Cardiac muscle cell (in vitro differentiated cells and primary cell): Measurements from ENCODE around the gene MED20. TPM values are rescaled to one million over a fixed set of nuclear protein-coding genes. Genes with fewer than 3 reads are reported as not detected.

Source experiments
- DNase-seq, 2 donors: peaks; one replicate each; pipeline versions ENCODE4 v3.0.0 to v3.0.0-alpha.2; 2010 to 2017; ENCODE audit warnings: low read depth in 1 of 2, low spot score in 1 of 2
- H3K27ac ChIP-seq: fragments of 200-600 bp; sonication (generic); 2 replicates; pipeline ENCODE4 v1.5.1; 2016
- H3K27me3 ChIP-seq: fragments of 200-600 bp; sonication (generic); 2 replicates; pipeline ENCODE4 v1.6.0; 2016; ENCODE audit warnings: control low read depth
- H3K36me3 ChIP-seq: fragments of 200-600 bp; sonication (generic); 2 replicates; pipeline ENCODE4 v1.5.1; 2016; ENCODE audit warnings: control low read depth
- H3K4me1 ChIP-seq: fragments of 200-600 bp; sonication (generic); 2 replicates; pipeline ENCODE4 v1.8.1; 2017; ENCODE audit warnings: low read depth, mild to moderate bottlenecking, mixed run types
- H3K4me3 ChIP-seq: fragments of 200-600 bp; sonication (generic); 2 replicates; pipeline ENCODE4 v1.5.1; 2016; ENCODE audit warnings: mild to moderate bottlenecking
- H3K9me3 ChIP-seq: fragments of 200-600 bp; sonication (generic); 2 replicates; pipeline ENCODE4 v1.5.1; 2017; ENCODE audit warnings: low read depth, mild to moderate bottlenecking, control low read depth
- CTCF ChIP-seq: IDR thresholded peaks from 2 replicates; pipeline ENCODE4 v1.5.1; 2012; ENCODE audit warnings: low read depth, mild to moderate bottlenecking, low read length
- polyA plus RNA-seq: library from polyadenylated mRNA; unstranded; fragments of >200 nt; fragmentation: Nextera tagmentation; extraction: Ambion mirVana; gene quantifications from 2 replicates; pipeline ENCODE4 v1.2.1, GENCODE V29; 2016
- total RNA-seq: library from RNA; depleted of rRNA; stranded (reverse); fragments of >200 nt; gene quantifications from 2 replicates; pipeline ENCODE4 v1.2.3, GENCODE V29; 2016

The MED20 gene
- total and polyA plus RNA-seq, 2 experiments from 2014 or later = 18.5 to 28.1 TPM

GRCh38 chr6:41874741-41875140, 46.2 kb downstream of the MED20 start:
- Histone ChIP-seq H3K27ac (no peak overlapping the region), H3K9me3 (no peaks in the 10 kb centered on the region), H3K36me3 (no peaks in the 10 kb centered on the region), H3K4me3 (no peak overlapping the region), H3K27me3 (no peaks in the 10 kb centered on the region), H3K4me1 (no peaks in the 10 kb centered on the region)
- no peak for TF ChIP-seq CTCF
- no peak for DNase-seq

GRCh38 chr6:41872147-41872546, 48.8 kb downstream of the MED20 start:
- no peaks in the 10 kb centered on the region for H3K9me3 ChIP-seq
- no peaks in the 10 kb centered on the region for H3K36me3 ChIP-seq
- DNase-seq = no peak
- no peaks in the 10 kb centered on the region for H3K4me1 ChIP-seq
- H3K27ac ChIP-seq = no peak overlapping the region
- no peak for TF ChIP-seq CTCF
- no peaks in the 10 kb centered on the region for H3K27me3 ChIP-seq
- H3K4me3 ChIP-seq = no peak overlapping the region

GRCh38 chr6:41871691-41872090, 49.2 kb downstream of the MED20 start:
- Histone ChIP-seq H3K27ac (no peak overlapping the region), H3K27me3 (no peaks in the 10 kb centered on the region), H3K9me3 (no peaks in the 10 kb centered on the region), H3K36me3 (no peaks in the 10 kb centered on the region), H3K4me1 (no peaks in the 10 kb centered on the region), H3K4me3 (no peak overlapping the region)
- no peak for TF ChIP-seq CTCF
- DNase-seq = no peak

GRCh38 chr6:41859356-41859755, 61.6 kb downstream of the MED20 start:
- no peaks in the 10 kb centered on the region for H3K4me1 ChIP-seq
- no peaks in the 10 kb centered on the region for H3K27me3 ChIP-seq
- DNase-seq = no peak
- H3K36me3 ChIP-seq = no peaks in the 10 kb centered on the region
- no peak overlapping the region for H3K27ac ChIP-seq
- no peak for TF ChIP-seq CTCF
- no peak overlapping the region for H3K4me3 ChIP-seq
- no peaks in the 10 kb centered on the region for H3K9me3 ChIP-seq

GRCh38 chr6:41858703-41859102, 62.2 kb downstream of the MED20 start:
- H3K27ac ChIP-seq = no peak overlapping the region
- TF ChIP-seq CTCF = no peak
- DNase-seq = no peak
- H3K9me3 ChIP-seq = no peaks in the 10 kb centered on the region
- H3K4me3 ChIP-seq = no peak overlapping the region
- H3K27me3 ChIP-seq = no peaks in the 10 kb centered on the region
- H3K36me3 ChIP-seq = no peaks in the 10 kb centered on the region
- H3K4me1 ChIP-seq = no peaks in the 10 kb centered on the region

Other genes starting within 250 kb of the MED20 start
- gene TFEB, start 185.5 kb downstream of the MED20 start, total RNA-seq = 25.8 and 41.0 TPM in 2 replicates
- gene TFEB, start 185.5 kb downstream of the MED20 start, polyA plus RNA-seq = 34.0 and 57.8 TPM in 2 replicates
- gene PGC, start 173.7 kb downstream of the MED20 start, total RNA-seq = not detected in 2 replicates
- 0.10 TPM in 1 of 2 replicates, not detected in the other for gene PGC, start 173.7 kb downstream of the MED20 start, polyA plus RNA-seq
- 24.7 and 25.9 TPM in 2 replicates for gene FRS3, start 141.2 kb downstream of the MED20 start, total RNA-seq
- gene FRS3, start 141.2 kb downstream of the MED20 start, polyA plus RNA-seq = 25.3 and 31.6 TPM in 2 replicates
- gene PRICKLE4, start 140.4 kb downstream of the MED20 start, total RNA-seq = 1.9 and 22.5 TPM in 2 replicates
- 6.4 and 9.3 TPM in 2 replicates for gene PRICKLE4, start 140.4 kb downstream of the MED20 start, polyA plus RNA-seq
- gene TOMM6, start 133.4 kb downstream of the MED20 start, total RNA-seq = 113 and 153 TPM in 2 replicates
- gene TOMM6, start 133.4 kb downstream of the MED20 start, polyA plus RNA-seq = 198 and 232 TPM in 2 replicates
- 3.7 and 8.5 TPM in 2 replicates for gene USP49, start 25.8 kb downstream of the MED20 start, total RNA-seq
- 5.0 and 5.4 TPM in 2 replicates for gene USP49, start 25.8 kb downstream of the MED20 start, polyA plus RNA-seq
- 18.3 and 32.6 TPM in 2 replicates for gene BYSL, start 360 bp upstream of the MED20 start, total RNA-seq
- 30.7 and 40.2 TPM in 2 replicates for gene BYSL, start 360 bp upstream of the MED20 start, polyA plus RNA-seq
- 20.0 and 21.1 TPM in 2 replicates for gene CCND3, start 20.7 kb upstream of the MED20 start, total RNA-seq
- 23.9 and 43.1 TPM in 2 replicates for gene CCND3, start 20.7 kb upstream of the MED20 start, polyA plus RNA-seq
- gene TAF8, start 129.4 kb upstream of the MED20 start, total RNA-seq = 26.7 and 31.6 TPM in 2 replicates
- gene TAF8, start 129.4 kb upstream of the MED20 start, polyA plus RNA-seq = 18.3 and 25.8 TPM in 2 replicates
- 1.7 and 2.7 TPM in 2 replicates for gene C6orf132, start 221.5 kb upstream of the MED20 start, total RNA-seq
- gene C6orf132, start 221.5 kb upstream of the MED20 start, polyA plus RNA-seq = 0.49 and 0.56 TPM in 2 replicates